HL-60 (cell line): Measurements from ENCODE around the gene TIPRL.
A peak's percentile ranks its signal among the peaks of the same experiment; 100 is the strongest.

Experiments used
- GABPA ChIP-seq: IDR thresholded peaks from 2 replicates; pipeline ENCODE4 v1.6.1; 2012; ENCODE audit warnings: low read depth
- TF ChIP-seq, protein P1 (sequence below): IDR thresholded peaks from one replicate; pipeline ENCODE4 v1.5.1; 2011; ENCODE audit warnings: low read length, control low read depth, inconsistent platforms; ENCODE audit not compliant: insufficient read depth

DNA sequence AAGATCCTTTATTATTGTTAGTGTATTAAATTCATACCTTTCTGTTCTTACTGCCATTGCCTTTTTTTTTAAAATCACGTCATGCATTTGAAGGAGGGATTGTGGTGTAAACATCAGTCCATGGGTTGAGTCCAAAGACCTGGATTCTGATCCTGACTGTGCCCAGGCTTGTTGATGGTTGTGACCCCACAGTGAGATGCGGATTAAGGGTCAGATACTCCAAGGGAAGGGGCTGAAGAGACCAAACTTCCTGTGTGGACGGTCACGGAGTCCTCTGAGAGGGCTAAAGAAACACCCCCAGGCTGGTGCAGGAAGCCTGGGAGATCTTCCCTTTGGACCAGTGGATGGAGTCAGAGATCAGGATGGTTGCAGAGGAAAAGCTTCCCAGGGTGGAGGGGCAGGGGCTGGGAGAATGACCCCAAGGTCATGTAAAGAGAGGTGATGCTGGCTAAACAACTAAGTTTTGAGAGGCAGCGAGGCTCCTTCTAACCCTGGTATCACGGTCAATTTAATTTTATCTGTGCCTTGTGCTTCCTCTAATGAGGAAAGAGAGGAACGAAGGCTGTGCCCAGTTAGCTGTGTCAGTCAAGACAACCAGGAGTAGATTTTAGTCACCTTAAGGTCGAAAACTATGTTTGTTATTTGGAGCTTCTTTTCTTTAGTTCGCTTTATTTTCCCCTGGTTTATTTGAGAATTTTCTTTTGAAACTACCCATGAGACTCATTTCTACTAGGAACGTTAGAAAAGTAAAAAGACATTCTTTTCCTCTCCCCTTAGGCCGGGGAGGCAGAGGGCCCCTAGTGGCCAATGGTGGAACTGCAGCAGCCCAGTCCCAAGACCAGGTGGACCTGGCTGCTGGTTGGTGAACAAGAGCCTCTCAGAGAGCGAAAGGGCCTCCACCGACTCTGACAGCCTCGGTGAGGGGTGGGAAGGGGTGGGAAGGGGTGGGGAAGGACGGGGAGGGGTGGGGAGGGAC lies 33.3 kb upstream of the TIPRL start:
- no peak for TF ChIP-seq GABPA
- TF ChIP-seq, protein P1, sequence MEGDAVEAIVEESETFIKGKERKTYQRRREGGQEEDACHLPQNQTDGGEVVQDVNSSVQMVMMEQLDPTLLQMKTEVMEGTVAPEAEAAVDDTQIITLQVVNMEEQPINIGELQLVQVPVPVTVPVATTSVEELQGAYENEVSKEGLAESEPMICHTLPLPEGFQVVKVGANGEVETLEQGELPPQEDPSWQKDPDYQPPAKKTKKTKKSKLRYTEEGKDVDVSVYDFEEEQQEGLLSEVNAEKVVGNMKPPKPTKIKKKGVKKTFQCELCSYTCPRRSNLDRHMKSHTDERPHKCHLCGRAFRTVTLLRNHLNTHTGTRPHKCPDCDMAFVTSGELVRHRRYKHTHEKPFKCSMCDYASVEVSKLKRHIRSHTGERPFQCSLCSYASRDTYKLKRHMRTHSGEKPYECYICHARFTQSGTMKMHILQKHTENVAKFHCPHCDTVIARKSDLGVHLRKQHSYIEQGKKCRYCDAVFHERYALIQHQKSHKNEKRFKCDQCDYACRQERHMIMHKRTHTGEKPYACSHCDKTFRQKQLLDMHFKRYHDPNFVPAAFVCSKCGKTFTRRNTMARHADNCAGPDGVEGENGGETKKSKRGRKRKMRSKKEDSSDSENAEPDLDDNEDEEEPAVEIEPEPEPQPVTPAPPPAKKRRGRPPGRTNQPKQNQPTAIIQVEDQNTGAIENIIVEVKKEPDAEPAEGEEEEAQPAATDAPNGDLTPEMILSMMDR: peak; percentile 95
